Amniotic epithelial cell (primary cell): ENCODE measurements around the gene CBR1.

ENCODE experiments used
- DNase-seq: peaks from one replicate; pipeline ENCODE4 v3.0.0-alpha.2; 2010; ENCODE audit warnings: low read depth

CBR1 gene

DNA sequence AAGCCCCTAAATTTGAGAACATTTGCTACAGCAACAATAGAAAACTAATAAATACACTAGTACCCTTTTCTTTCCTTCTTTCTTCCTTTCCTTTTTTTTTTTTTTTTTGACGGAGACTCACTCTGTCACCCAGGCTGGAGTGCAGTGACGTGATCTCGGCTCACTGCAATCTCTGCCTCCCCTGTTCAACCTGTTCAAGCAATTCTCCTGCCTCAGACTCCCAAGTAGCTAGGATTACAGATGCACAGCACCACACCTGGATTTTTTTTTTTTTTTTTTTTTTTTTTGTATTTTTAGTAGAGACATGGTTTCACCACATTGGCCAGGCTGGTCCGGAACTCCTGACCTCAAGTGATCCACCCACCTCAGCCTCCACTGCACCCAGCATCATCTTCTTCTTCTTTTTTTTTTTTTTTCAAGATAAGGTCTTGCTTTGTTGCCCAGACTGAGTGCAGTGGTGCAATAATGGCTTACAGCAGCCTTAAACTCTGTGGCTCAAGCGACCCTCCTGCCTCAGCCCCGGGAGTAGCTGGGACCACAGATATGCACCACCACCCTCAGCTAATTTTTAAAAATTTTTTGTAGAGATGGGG is 45.4 kb downstream of the CBR1 start:
- no peak for DNase-seq

DNA sequence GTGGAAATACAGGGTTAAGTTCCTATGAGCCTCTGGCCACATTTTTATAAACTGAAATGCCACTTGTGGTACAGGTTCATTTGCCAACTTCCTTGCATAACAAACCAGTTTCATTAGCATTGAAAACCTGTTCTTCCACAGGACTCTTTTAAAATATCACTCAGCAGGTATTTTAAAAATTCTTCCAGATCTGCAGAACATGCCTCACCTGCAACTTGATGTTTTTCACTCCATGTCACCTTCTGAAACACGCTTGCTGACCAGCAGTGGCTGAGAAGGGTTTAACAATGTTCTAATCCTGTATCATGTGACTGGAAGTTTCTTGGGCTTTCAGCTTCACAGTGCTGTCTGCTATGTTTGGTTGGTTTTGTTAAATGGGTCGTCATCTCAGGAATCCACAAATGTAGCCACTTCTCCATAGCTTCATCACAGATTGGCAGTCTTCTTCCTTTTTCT is 47.5 kb downstream of the CBR1 start:
- no peak for DNase-seq

DNA sequence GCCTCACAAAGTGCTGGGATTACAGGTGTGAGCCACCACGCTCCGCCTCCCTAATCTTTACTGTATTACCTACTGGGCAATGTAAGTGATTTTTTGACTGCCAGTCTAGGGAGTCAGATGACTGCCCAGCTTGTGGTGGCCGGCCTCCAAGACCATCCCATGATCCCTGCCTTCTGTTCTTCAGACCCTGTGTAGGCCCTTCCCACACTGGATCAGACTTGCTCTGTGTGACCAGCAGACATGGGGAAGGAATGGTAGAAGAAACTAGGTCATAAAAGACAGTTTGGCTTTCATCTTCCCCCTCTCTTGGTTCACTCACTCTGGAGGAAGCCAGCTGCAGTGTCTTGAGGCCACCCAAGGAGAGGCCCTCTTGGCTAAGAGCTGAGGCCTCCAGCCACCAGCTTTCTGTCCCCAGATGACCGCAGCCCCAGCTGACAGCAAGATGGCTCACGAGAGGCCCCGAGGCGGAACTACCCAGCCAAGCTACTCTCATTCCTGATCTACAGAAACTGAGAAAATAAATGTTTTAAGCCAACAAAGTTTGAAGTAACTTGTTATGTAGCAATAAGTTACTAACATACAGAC is 50.6 kb downstream of the CBR1 start:
- no peak for DNase-seq
